ENCODE data around the gene HAS3.

The HAS3 gene

GRCh38 chr16:69150146-69150865 lies 44.9 kb downstream of the HAS3 start:
- no peak overlapping the region for H3K27ac ChIP-seq
- TF ChIP-seq, protein P1, sequence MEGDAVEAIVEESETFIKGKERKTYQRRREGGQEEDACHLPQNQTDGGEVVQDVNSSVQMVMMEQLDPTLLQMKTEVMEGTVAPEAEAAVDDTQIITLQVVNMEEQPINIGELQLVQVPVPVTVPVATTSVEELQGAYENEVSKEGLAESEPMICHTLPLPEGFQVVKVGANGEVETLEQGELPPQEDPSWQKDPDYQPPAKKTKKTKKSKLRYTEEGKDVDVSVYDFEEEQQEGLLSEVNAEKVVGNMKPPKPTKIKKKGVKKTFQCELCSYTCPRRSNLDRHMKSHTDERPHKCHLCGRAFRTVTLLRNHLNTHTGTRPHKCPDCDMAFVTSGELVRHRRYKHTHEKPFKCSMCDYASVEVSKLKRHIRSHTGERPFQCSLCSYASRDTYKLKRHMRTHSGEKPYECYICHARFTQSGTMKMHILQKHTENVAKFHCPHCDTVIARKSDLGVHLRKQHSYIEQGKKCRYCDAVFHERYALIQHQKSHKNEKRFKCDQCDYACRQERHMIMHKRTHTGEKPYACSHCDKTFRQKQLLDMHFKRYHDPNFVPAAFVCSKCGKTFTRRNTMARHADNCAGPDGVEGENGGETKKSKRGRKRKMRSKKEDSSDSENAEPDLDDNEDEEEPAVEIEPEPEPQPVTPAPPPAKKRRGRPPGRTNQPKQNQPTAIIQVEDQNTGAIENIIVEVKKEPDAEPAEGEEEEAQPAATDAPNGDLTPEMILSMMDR (conservative IDR thresholded peaks at IDR 0.05): peak; percentile 86
- no peak for TF ChIP-seq ZFX (IDR thresholded peaks at IDR 0.05)

DNA sequence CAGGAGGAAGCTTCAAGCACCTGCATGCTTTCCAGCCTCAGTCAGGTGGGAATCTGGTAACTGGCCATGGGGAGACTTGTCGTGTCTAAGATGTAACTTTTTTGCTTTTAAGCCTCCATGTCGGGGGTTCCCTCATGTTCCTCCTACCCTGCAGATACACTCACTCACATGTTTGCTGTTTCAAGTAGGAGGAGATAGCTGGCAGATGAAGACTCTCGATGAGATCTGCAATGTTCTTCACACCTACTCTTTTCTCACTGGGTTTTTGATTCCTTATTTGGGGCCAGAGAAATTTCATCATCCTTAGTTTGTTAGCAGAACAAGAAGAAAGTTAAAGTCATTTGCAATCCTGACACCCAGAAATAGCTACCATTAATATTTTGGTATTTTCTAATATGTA lies 51.7 kb downstream of the HAS3 start:
- TF ChIP-seq, protein P1 (conservative IDR thresholded peaks at IDR 0.05): no peak
- H3K27ac ChIP-seq: no peak overlapping the region

GRCh38 chr16:69160192-69160591 lies 54.7 kb downstream of the HAS3 start:
- H3K27ac ChIP-seq: no peak overlapping the region

DNA sequence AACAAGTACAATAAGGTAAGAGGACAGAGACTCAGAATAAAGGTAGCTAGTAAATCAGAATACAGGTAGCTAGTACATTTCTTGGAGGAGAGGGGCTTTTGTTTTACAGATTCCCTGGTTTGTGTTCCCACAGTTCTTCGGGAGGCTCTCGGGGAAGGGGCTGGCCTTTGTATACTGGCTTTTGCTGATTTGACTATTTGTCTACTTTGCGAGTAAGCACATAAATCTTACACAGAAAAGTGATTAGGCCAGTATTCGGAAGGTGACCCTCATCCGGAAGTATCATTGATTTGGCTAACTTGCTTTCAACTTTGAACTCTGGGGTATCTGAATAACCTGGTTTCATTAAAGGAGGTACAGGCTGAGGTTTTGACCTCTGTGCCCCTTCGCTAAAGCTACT lies 60.1 kb downstream of the HAS3 start:
- no peak overlapping the region for H3K27ac ChIP-seq
- TF ChIP-seq ZFX (IDR thresholded peaks at IDR 0.05): no peak
- TF ChIP-seq, protein P1 (conservative IDR thresholded peaks at IDR 0.05): no peak

More at GRCh38 chr16:69160192-69160591, 54.7 kb downstream of the HAS3 start:
- TF ChIP-seq, protein P1 (conservative IDR thresholded peaks at IDR 0.05): no peak
- TF ChIP-seq ZFX (IDR thresholded peaks at IDR 0.05): no peak

DNA sequence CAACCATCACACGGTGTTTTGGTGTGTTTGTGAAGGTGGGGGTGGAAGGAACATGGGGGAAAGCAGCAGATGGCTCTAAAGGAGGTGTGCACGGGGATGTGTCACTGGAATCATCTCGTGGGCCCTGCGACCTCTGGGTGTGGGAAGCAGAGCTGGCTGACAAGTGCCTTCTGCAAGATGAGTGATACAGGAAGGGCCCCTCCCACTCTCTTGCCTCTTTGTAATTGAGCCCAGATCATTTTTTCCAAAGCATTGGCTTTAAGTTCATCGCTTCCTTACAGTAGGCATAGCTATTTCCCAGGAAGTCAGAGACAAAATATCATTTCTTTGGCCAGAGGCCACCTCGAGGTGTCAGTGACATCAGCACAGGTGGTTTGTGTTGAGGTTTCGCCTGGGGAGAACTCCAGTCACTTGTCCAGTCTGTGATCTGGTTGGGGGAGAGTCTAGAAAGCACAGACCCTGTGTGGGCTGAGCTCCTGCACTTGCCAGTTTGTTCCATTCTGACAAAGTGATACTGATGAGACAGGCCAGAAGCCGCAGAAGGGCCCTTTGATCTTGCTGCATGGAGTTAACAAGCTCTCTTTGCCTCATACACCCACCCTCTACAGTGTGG lies 60.9 kb downstream of the HAS3 start:
- TF ChIP-seq ZFX (IDR thresholded peaks at IDR 0.05): no peak
- TF ChIP-seq, protein P1 (conservative IDR thresholded peaks at IDR 0.05): no peak
- no peak overlapping the region for H3K27ac ChIP-seq

GRCh38 chr16:69166946-69167930 lies 61.8 kb downstream of the HAS3 start:
- H3K27ac ChIP-seq: no peak overlapping the region
- TF ChIP-seq ZFX (IDR thresholded peaks at IDR 0.05): no peak
- TF ChIP-seq, protein P1 (conservative IDR thresholded peaks at IDR 0.05): no peak
